Nephron progenitor cell (in vitro differentiated cells): ENCODE measurements around the gene CGREF1.

Experiments
- DNase-seq: peaks from one replicate; pipeline ENCODE4 v3.0.0; 2021
- H3K27ac Mint-ChIP-seq: 2 replicates; pipeline ENCODE4 v1.8.0; 2021; ENCODE audit warnings: mild to moderate bottlenecking, moderate library complexity, mixed read lengths
- H3K27me3 Mint-ChIP-seq: 2 replicates; pipeline ENCODE4 v1.8.0; 2021; ENCODE audit warnings: mild to moderate bottlenecking, low read depth, mixed read lengths; ENCODE audit not compliant: poor library complexity
- H3K36me3 Mint-ChIP-seq: 2 replicates; pipeline ENCODE4 v1.8.0; 2021; ENCODE audit warnings: low read depth, mixed read lengths
- H3K4me1 Mint-ChIP-seq: 2 replicates; pipeline ENCODE4 v1.8.0; 2021; ENCODE audit warnings: mixed read lengths
- H3K4me3 Mint-ChIP-seq: 2 replicates; pipeline ENCODE4 v1.8.0; 2021; ENCODE audit warnings: mild to moderate bottlenecking, moderate library complexity, mixed read lengths
- H3K9me3 Mint-ChIP-seq: 2 replicates; pipeline ENCODE4 v1.8.0; 2021; ENCODE audit warnings: mild to moderate bottlenecking, moderate library complexity, mixed read lengths
- CTCF ChIP-seq: fragments of 200-600 bp; sonication (generic); IDR thresholded peaks from 2 replicates; pipeline ENCODE4 v1.5.0; 2021; ENCODE audit warnings: antibody characterized with exemption

Gene CGREF1

DNA sequence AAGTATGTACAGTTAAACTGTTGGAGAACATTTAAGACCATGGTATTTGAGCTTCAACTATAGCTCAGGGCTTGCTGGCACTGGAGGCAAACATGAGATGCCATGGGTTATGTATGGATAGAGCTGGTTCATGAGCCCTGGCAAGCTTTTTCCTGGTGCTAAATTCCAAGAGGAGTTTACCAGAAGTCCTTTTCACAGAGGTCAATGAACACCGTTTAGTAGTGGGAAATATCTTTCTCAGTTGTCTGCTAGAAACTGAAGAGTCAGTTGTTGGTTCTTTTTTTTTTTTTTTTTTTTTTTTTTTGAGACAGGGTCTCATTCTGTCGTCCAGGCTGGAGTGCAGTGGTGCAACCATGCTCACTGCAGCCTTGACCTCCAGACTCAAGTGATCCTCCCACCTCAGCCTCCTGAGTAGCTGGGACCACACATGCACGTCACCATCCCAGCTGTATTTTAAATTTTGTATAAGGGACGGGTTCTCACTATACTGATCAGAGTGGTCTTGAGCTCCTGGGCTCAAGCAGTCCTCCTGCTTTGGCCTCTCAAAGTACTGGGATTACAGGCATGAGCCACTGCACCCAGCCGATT is 31.0 kb downstream of the CGREF1 start:
- Mint-ChIP-seq H3K27me3 (peaks cover 36% of the 10 kb centered on the region), H3K9me3 (no peaks in the 10 kb centered on the region), H3K27ac (no peak overlapping the region), H3K36me3 (no peaks in the 10 kb centered on the region), H3K4me1 (peaks cover 39% of the 10 kb centered on the region), H3K4me3 (peak overlapping the region; percentile 46)
- TF ChIP-seq CTCF: no peak
- DNase-seq: no peak

- Mint-ChIP-seq H3K36me3 (no peaks in the 10 kb centered on the region), H3K4me3 (peak within 1 kb of the TSS; percentile 81), H3K27ac (no peak within 1 kb of the TSS), H3K27me3 (peaks cover 34% of the 10 kb centered on the region), H3K4me1 (peaks cover 29% of the 10 kb centered on the region), H3K9me3 (no peaks in the 10 kb centered on the region)
- DNase-seq: peak; percentile 58
- TF ChIP-seq CTCF: no peak
Observed at GRCh38 chr2:27086724-27087593, 32.0 kb downstream of the CGREF1 start, which contains the start of gene KHK. Gene KHK, plus strand, starts transcription at chr2:27086772. Its CDS starts 488 bp downstream, at chr2:27087260.

- DNase-seq: peak; percentile 98
- Mint-ChIP-seq H3K4me1 (peaks cover 31% of the 10 kb centered on the region), H3K9me3 (no peaks in the 10 kb centered on the region), H3K27ac (no peak overlapping the region), H3K36me3 (no peaks in the 10 kb centered on the region), H3K4me3 (peak overlapping the region; percentile 81), H3K27me3 (peaks cover 33% of the 10 kb centered on the region)
- peak; percentile 73 for TF ChIP-seq CTCF
Observed at GRCh38 chr2:27086090-27086723, 32.7 kb downstream of the CGREF1 start.

- H3K36me3 Mint-ChIP-seq: no peaks in the 10 kb centered on the region
- H3K27ac Mint-ChIP-seq: no peak overlapping the region
- H3K4me3 Mint-ChIP-seq: peak overlapping the region; percentile 62
- DNase-seq: peak; percentile 54
- peaks cover 36% of the 10 kb centered on the region for H3K4me1 Mint-ChIP-seq
- H3K9me3 Mint-ChIP-seq: no peaks in the 10 kb centered on the region
- TF ChIP-seq CTCF: no peak
- peaks cover 29% of the 10 kb centered on the region for H3K27me3 Mint-ChIP-seq
Observed at GRCh38 chr2:27085673-27086089, 33.2 kb downstream of the CGREF1 start.

GRCh38 chr2:27085062-27085672 is 33.8 kb downstream of the CGREF1 start:
- H3K36me3 Mint-ChIP-seq: no peaks in the 10 kb centered on the region
- H3K4me3 Mint-ChIP-seq: peak overlapping the region; percentile 62
- peaks cover 41% of the 10 kb centered on the region for H3K4me1 Mint-ChIP-seq
- DNase-seq: no peak
- no peak for TF ChIP-seq CTCF
- H3K9me3 Mint-ChIP-seq: no peaks in the 10 kb centered on the region
- H3K27ac Mint-ChIP-seq: no peak overlapping the region
- H3K27me3 Mint-ChIP-seq: peaks cover 29% of the 10 kb centered on the region
